ENCODE results near the gene PAPPA.

Gene PAPPA

DNA sequence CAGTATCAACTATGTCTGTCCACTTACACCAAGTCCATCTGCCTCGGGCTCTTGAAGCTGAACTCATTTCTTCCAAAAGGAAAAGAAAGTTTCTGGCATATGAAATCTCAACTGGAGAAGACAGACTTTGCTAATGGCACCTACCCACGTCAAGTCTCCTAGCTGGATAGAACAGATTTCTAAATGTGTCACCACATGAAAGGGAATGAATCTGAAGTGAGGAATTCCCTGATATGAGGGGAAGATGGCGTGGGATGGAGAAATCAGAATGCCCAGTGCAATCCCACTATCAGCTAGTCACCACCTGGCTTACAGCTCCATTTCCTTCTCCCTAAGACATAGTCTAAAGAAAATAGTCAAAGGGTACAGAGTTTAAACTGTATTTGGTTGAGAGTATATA, 144.7 kb downstream of the PAPPA start:
- Histone ChIP-seq H3K9me2 (replicated peaks; ENCODE audit: insufficient read depth, low read length) (no peaks in the 10 kb centered on the region), H3K4me3 (ENCODE audit: insufficient read depth, low read length, poor library complexity, severe bottlenecking) (no peak overlapping the region), H3K9ac (ENCODE audit: low read length) (no peak overlapping the region), H3K4me2 (ENCODE audit: low read depth, low read length, poor library complexity, severe bottlenecking) (no peak overlapping the region), H2AFZ (ENCODE audit: low read depth, low read length, severe bottlenecking) (no peak overlapping the region), H3K36me3 (ENCODE audit: low read length) (no peaks in the 10 kb centered on the region), H4K20me1 (ENCODE audit: low read depth, low read length) (no peaks in the 10 kb centered on the region), H3K9me3 (ENCODE audit: insufficient read depth, low read length) (no peaks in the 10 kb centered on the region), H3K27me3 (ENCODE audit: low read length) (no peaks in the 10 kb centered on the region), H3K27ac (ENCODE audit: low read depth, low read length) (no peak overlapping the region), H3K79me2 (ENCODE audit: insufficient read depth, low read length) (no peaks in the 10 kb centered on the region), H3F3A (ENCODE audit: insufficient read depth) (no peaks in the 10 kb centered on the region)
- TF ChIP-seq, protein P1, sequence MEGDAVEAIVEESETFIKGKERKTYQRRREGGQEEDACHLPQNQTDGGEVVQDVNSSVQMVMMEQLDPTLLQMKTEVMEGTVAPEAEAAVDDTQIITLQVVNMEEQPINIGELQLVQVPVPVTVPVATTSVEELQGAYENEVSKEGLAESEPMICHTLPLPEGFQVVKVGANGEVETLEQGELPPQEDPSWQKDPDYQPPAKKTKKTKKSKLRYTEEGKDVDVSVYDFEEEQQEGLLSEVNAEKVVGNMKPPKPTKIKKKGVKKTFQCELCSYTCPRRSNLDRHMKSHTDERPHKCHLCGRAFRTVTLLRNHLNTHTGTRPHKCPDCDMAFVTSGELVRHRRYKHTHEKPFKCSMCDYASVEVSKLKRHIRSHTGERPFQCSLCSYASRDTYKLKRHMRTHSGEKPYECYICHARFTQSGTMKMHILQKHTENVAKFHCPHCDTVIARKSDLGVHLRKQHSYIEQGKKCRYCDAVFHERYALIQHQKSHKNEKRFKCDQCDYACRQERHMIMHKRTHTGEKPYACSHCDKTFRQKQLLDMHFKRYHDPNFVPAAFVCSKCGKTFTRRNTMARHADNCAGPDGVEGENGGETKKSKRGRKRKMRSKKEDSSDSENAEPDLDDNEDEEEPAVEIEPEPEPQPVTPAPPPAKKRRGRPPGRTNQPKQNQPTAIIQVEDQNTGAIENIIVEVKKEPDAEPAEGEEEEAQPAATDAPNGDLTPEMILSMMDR (IDR thresholded peaks at IDR 0.05; ENCODE audit: insufficient read depth, low read length, poor library complexity, severe bottlenecking), result no peak
- no peak for TF ChIP-seq EZH2phosphoT487 (conservative IDR thresholded peaks at IDR 0.05; ENCODE audit: low read length)

DNA sequence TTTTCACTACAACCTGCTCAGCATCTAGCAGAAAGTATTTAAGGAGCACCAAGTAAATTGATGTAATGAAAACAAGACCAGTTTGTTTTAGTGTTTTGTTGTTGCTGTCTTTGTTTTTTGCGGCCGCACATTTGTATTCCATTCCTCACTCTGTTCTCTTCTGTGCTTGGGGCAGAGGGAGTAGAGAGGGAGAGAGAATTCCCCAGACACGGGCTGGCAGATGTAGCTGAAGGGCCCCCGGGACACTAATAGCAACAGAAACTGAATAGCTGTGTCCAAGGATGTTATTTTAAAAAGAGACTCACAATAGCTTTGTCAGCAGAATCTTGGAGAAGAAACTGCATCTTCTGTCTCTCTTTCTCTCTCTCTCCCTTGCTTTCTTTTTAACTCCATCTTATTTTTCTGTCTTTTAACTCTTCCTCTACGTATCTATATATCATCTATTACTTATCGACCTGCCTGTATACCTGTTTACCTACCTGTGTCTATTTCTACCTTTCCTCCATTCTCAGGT, 145.3 kb downstream of the PAPPA start:
- Histone ChIP-seq H3K9ac (ENCODE audit: low read length) (no peak overlapping the region), H2AFZ (ENCODE audit: low read depth, low read length, severe bottlenecking) (no peak overlapping the region), H3F3A (ENCODE audit: insufficient read depth) (no peaks in the 10 kb centered on the region), H3K27ac (ENCODE audit: low read depth, low read length) (no peak overlapping the region), H3K79me2 (ENCODE audit: insufficient read depth, low read length) (no peaks in the 10 kb centered on the region), H3K27me3 (ENCODE audit: low read length) (no peaks in the 10 kb centered on the region), H3K36me3 (ENCODE audit: low read length) (no peaks in the 10 kb centered on the region), H3K4me3 (ENCODE audit: insufficient read depth, low read length, poor library complexity, severe bottlenecking) (no peak overlapping the region), H3K9me2 (replicated peaks; ENCODE audit: insufficient read depth, low read length) (no peaks in the 10 kb centered on the region), H4K20me1 (ENCODE audit: low read depth, low read length) (no peaks in the 10 kb centered on the region), H3K9me3 (ENCODE audit: insufficient read depth, low read length) (no peaks in the 10 kb centered on the region), H3K4me2 (ENCODE audit: low read depth, low read length, poor library complexity, severe bottlenecking) (no peak overlapping the region)
- no peak for TF ChIP-seq EZH2phosphoT487 (conservative IDR thresholded peaks at IDR 0.05; ENCODE audit: low read length)
- TF ChIP-seq, protein P1 (IDR thresholded peaks at IDR 0.05; ENCODE audit: insufficient read depth, low read length, poor library complexity, severe bottlenecking), result no peak

DNA sequence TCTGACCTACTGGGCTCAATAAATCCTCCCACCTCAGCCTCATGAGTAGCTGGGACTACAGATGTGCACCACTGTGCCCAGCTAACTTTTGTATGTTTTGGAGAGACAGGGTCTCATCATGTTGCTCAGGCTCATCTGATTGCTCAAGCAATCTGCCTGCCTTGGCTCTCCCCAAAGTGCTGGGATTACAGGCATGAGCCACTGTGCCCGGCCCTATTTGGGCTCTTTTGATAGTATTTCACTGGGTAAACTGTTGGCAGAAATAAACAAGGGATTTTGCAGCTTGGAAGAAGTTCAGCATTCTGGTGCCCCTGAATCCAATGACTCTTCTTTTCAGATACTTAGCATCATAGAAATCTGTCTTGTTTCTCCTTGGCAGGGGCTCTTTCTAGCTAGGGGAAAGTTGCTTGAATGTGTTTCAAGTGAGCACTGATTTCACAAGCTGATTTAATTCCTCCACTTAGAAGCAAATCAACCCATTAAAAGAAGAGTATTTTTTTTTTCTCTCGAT, 146.8 kb downstream of the PAPPA start:
- no peaks in the 10 kb centered on the region for H3K9me2 ChIP-seq (replicated peaks; ENCODE audit: insufficient read depth, low read length)
- no peaks in the 10 kb centered on the region for H3F3A ChIP-seq (ENCODE audit: insufficient read depth)
- no peak overlapping the region for H3K4me2 ChIP-seq (ENCODE audit: low read depth, low read length, poor library complexity, severe bottlenecking)
- H3K27ac ChIP-seq (ENCODE audit: low read depth, low read length), result no peak overlapping the region
- H3K27me3 ChIP-seq (ENCODE audit: low read length), result no peaks in the 10 kb centered on the region; the same call in 1 of the 2 replicates
- no peaks in the 10 kb centered on the region for H4K20me1 ChIP-seq (ENCODE audit: low read depth, low read length)
- TF ChIP-seq, protein P1 (IDR thresholded peaks at IDR 0.05; ENCODE audit: insufficient read depth, low read length, poor library complexity, severe bottlenecking), result no peak
- TF ChIP-seq EZH2phosphoT487 (conservative IDR thresholded peaks at IDR 0.05; ENCODE audit: low read length), result no peak
- H2AFZ ChIP-seq (ENCODE audit: low read depth, low read length, severe bottlenecking), result no peak overlapping the region
- H3K9ac ChIP-seq (ENCODE audit: low read length), result no peak overlapping the region
- no peaks in the 10 kb centered on the region for H3K9me3 ChIP-seq (ENCODE audit: insufficient read depth, low read length)
- H3K79me2 ChIP-seq (ENCODE audit: insufficient read depth, low read length), result no peaks in the 10 kb centered on the region
- H3K36me3 ChIP-seq (ENCODE audit: low read length), result no peaks in the 10 kb centered on the region
- no peak overlapping the region for H3K4me3 ChIP-seq (ENCODE audit: insufficient read depth, low read length, poor library complexity, severe bottlenecking)

All from SU-DHL-6 (cell line).